ENCODE results near the gene PUS7. TPM values are rescaled to one million over a fixed set of nuclear protein-coding genes. Genes with fewer than 3 reads are reported as not detected.

The PUS7 gene
- total and polyA plus RNA-seq, 2 of the 4 experiments (the other 2 are of a cell fraction) = 11.7 to 17.0 TPM

DNA sequence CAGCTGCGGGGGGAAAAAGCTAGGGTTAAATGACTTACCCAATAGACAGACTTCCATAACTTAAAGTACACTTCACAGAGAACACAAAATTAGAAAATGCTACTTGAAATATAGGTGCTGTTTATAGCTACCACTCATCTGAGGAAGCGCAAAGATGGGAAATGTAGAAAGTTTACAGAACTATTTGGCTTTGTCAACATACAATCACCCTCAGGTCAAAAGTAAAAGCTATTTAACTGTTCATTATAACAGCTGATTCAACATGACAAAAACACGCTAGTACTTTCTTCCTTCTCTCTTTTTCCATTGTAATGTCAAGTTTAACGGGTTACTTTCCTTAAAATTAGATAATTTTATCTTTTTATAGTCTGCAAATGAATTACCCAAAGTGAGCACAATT lies 51.2 kb downstream of the PUS7 start:
- WGBS, 2 experiments (ENCODE audit: extremely low coverage in 2 of 2, insufficient read length in 1 of 2) = no CpG with 5 or more reads among the region's 4 CpGs
- H2AFZ ChIP-seq (replicated peaks; ENCODE audit: low read length, poor library complexity) = no peak overlapping the region
- POLR2A ChIA-PET (ENCODE audit: unreplicated experiment) = no interaction called here

More for the DNA sequence above, 51.2 kb downstream of the PUS7 start:
- no peak overlapping the region for H3K56ac ChIP-seq (ENCODE audit: extremely low read depth, insufficient read depth, low read length)
- H4K20me1 ChIP-seq (ENCODE audit: insufficient read depth, low read length) = no peaks in the 10 kb centered on the region
- dilution Hi-C loops (cut with HindIII; ENCODE audit: low sequenced_read_pairs, unreplicated experiment) = no loop called here
- no peaks in the 10 kb centered on the region for H3K9me3 ChIP-seq (ENCODE audit: control insufficient read depth, insufficient read depth, low read length)
- H2BK5ac ChIP-seq (ENCODE audit: low read depth, low read length, poor library complexity, severe bottlenecking) = no peak overlapping the region
- BruUV-seq (replicated peaks) = no TSS peak
- ATAC-seq (ENCODE audit: low read depth) (no peak), DNase-seq (peak; percentile 35)
- H3K23ac ChIP-seq (ENCODE audit: low read depth, low read length) = no peak overlapping the region
- no peak overlapping the region for H2AK9ac ChIP-seq (replicated peaks; ENCODE audit: low read depth, low read length, poor library complexity)
- CTCF ChIA-PET = no interaction called here
- TF ChIP-seq CEBPB (IDR thresholded peaks at IDR 0.05; ENCODE audit: low read depth, low read length) (no peak), RCOR1 (IDR thresholded peaks at IDR 0.05; ENCODE audit: insufficient replicate concordance, low read length) (no peak), FOS (IDR thresholded peaks at IDR 0.05; ENCODE audit: low read depth, low read length) (no peak), BHLHE40 (IDR thresholded peaks at IDR 0.05; ENCODE audit: low read depth, low read length) (no peak), POLR2A (IDR thresholded peaks at IDR 0.05; ENCODE audit: low read depth, low read length) (no peak), NFE2L2 (IDR thresholded peaks at IDR 0.05; ENCODE audit: low read depth, low read length) (no peak), RFX5 (IDR thresholded peaks at IDR 0.05; ENCODE audit: low read depth, low read length) (no peak), MXI1 (IDR thresholded peaks at IDR 0.05; ENCODE audit: borderline replicate concordance, low read depth, low read length) (no peak), RAD21 (IDR thresholded peaks at IDR 0.05; ENCODE audit: low read length) (no peak), MAFK (IDR thresholded peaks at IDR 0.05; ENCODE audit: low read depth, low read length) (no peak), CHD1 (IDR thresholded peaks at IDR 0.05; ENCODE audit: low read depth, low read length) (no peak), MAZ (IDR thresholded peaks at IDR 0.05; ENCODE audit: borderline replicate concordance, low read depth, low read length) (no peak), SMC3 (IDR thresholded peaks at IDR 0.05; ENCODE audit: low read depth, low read length) (no peak)
- TF ChIP-seq, protein P1, sequence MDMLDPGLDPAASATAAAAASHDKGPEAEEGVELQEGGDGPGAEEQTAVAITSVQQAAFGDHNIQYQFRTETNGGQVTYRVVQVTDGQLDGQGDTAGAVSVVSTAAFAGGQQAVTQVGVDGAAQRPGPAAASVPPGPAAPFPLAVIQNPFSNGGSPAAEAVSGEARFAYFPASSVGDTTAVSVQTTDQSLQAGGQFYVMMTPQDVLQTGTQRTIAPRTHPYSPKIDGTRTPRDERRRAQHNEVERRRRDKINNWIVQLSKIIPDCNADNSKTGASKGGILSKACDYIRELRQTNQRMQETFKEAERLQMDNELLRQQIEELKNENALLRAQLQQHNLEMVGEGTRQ (IDR thresholded peaks at IDR 0.05; ENCODE audit: low read depth, low read length) = no peak
- TF ChIP-seq, protein P2, sequence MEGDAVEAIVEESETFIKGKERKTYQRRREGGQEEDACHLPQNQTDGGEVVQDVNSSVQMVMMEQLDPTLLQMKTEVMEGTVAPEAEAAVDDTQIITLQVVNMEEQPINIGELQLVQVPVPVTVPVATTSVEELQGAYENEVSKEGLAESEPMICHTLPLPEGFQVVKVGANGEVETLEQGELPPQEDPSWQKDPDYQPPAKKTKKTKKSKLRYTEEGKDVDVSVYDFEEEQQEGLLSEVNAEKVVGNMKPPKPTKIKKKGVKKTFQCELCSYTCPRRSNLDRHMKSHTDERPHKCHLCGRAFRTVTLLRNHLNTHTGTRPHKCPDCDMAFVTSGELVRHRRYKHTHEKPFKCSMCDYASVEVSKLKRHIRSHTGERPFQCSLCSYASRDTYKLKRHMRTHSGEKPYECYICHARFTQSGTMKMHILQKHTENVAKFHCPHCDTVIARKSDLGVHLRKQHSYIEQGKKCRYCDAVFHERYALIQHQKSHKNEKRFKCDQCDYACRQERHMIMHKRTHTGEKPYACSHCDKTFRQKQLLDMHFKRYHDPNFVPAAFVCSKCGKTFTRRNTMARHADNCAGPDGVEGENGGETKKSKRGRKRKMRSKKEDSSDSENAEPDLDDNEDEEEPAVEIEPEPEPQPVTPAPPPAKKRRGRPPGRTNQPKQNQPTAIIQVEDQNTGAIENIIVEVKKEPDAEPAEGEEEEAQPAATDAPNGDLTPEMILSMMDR (conservative IDR thresholded peaks at IDR 0.05; ENCODE audit: low read depth, low read length) = no peak
- TF ChIP-seq, protein P3, sequence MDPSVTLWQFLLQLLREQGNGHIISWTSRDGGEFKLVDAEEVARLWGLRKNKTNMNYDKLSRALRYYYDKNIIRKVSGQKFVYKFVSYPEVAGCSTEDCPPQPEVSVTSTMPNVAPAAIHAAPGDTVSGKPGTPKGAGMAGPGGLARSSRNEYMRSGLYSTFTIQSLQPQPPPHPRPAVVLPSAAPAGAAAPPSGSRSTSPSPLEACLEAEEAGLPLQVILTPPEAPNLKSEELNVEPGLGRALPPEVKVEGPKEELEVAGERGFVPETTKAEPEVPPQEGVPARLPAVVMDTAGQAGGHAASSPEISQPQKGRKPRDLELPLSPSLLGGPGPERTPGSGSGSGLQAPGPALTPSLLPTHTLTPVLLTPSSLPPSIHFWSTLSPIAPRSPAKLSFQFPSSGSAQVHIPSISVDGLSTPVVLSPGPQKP (IDR thresholded peaks at IDR 0.05; ENCODE audit: borderline replicate concordance, low read depth, low read length) = no peak
- peaks cover 2% of the 10 kb centered on the region for H3K36me3 ChIP-seq (ENCODE audit: control insufficient read depth, insufficient read depth, low read length)
- H3K4ac ChIP-seq (ENCODE audit: low read depth, low read length) = no peak overlapping the region
- H2BK120ac ChIP-seq (ENCODE audit: low read depth, low read length) = no peak overlapping the region
- H2AK5ac ChIP-seq (ENCODE audit: low read depth, low read length) = no peak overlapping the region
- no peak overlapping the region for H2BK20ac ChIP-seq (ENCODE audit: low read depth, low read length)
- 0 out of 2 replicates have a peak, but pooled peaks cover 3% of the 10 kb centered on the region for H3K9me1 ChIP-seq (ENCODE audit: insufficient read depth, low read length)
- no peak overlapping the region for H2BK15ac ChIP-seq (ENCODE audit: low read depth, low read length)
- H3K27me3 ChIP-seq (ENCODE audit: control insufficient read depth, insufficient read depth, low read length) = no peaks in the 10 kb centered on the region
- no peak overlapping the region for H4K5ac ChIP-seq (ENCODE audit: low read depth, low read length)
- no peak overlapping the region for H4K91ac ChIP-seq (ENCODE audit: insufficient read depth, low read depth, low read length)
- H3K9ac ChIP-seq (ENCODE audit: low read depth, low read length) = no peak overlapping the region
- 0 out of 4 replicates have a peak, but pooled peaks cover 0 to 2% of the 10 kb centered on the region in 2 experiments for H3K79me1 ChIP-seq (ENCODE audit: low read depth in 1 of 2, low read length in 2 of 2)
- no peak overlapping the region; the same call in 1 of the 2 replicates for H3K18ac ChIP-seq (ENCODE audit: low read depth, low read length)
- no peak overlapping the region for H4K8ac ChIP-seq (ENCODE audit: low read depth in 2 of 2, low read length in 2 of 2)
- intact Hi-C loops (cut with micrococcal nuclease) = no loop called here
- in situ Hi-C loops (cut with MboI; ENCODE audit: low sequenced_read_pairs) = no loop called here
- peaks cover 4% of the 10 kb centered on the region for H3K4me1 ChIP-seq (ENCODE audit: control insufficient read depth, insufficient read depth, low read length)
- H3K14ac ChIP-seq (replicated peaks; ENCODE audit: low read depth, low read length) = no peak overlapping the region
- H3K4me2 ChIP-seq (ENCODE audit: low read depth, low read length) = no peak overlapping the region
- H3K27ac ChIP-seq (ENCODE audit: insufficient read depth, low read length) = no peak overlapping the region
- H3K4me3 ChIP-seq (ENCODE audit: insufficient read depth, low read depth, low read length) = no peak overlapping the region
